HepG2 (cell line): ENCODE results near the gene PRKG1.

Experiments used
- EZH2 ChIP-seq: conservative IDR thresholded peaks from 2 replicates; pipeline ENCODE4 v1.6.1; 2012; ENCODE audit warnings: mild to moderate bottlenecking, low read depth, low read length, moderate library complexity
- RAD21 ChIP-seq: fragments of 450-650 bp; formaldehyde crosslinking; IDR thresholded peaks from 2 replicates; pipeline ENCODE4 v1.5.0; 2020; ENCODE audit warnings: mild to moderate bottlenecking
- RFX5 ChIP-seq: IDR thresholded peaks from 2 replicates; pipeline ENCODE4 v1.6.1; 2011; ENCODE audit warnings: low read depth, low read length, improper control_type of control experiment
- TF ChIP-seq, protein P1 (sequence below): sonication (generic); formaldehyde crosslinking; IDR thresholded peaks from 2 replicates; pipeline ENCODE4 v1.5.0; 2020; ENCODE audit warnings: mild to moderate bottlenecking, missing genetic modification reagents, moderate library complexity

DNA sequence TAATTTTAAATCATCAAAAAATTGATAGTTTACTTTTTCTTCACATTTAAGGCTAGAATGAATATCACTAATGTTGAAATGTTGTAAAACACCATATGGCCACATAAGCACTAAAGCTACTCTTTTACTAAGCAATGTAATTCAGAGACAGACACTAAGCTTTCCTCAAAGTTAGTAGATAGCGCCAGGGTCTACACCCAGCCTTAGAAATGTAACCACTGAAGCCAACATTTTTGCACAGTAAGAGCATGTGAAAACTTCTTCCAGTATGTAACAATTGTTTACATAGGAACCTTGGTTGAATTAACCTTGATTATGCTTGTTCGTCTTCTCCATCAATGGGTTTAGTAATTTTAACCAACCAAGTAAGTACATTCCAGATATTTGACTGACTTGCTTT, 28.4 kb upstream of the PRKG1 start:
- TF ChIP-seq RFX5 (no peak), RAD21 (CRISPR knock-in tag) (no peak), EZH2 (no peak)
- TF ChIP-seq, protein P1, sequence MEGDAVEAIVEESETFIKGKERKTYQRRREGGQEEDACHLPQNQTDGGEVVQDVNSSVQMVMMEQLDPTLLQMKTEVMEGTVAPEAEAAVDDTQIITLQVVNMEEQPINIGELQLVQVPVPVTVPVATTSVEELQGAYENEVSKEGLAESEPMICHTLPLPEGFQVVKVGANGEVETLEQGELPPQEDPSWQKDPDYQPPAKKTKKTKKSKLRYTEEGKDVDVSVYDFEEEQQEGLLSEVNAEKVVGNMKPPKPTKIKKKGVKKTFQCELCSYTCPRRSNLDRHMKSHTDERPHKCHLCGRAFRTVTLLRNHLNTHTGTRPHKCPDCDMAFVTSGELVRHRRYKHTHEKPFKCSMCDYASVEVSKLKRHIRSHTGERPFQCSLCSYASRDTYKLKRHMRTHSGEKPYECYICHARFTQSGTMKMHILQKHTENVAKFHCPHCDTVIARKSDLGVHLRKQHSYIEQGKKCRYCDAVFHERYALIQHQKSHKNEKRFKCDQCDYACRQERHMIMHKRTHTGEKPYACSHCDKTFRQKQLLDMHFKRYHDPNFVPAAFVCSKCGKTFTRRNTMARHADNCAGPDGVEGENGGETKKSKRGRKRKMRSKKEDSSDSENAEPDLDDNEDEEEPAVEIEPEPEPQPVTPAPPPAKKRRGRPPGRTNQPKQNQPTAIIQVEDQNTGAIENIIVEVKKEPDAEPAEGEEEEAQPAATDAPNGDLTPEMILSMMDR (CRISPR knock-in tag): no peak
